ENCODE measurements around the gene EXOC6B. TPM values are rescaled to one million over a fixed set of nuclear protein-coding genes. Genes with fewer than 3 reads are reported as not detected.
A peak's percentile ranks its signal among the peaks of the same experiment; 100 is the strongest.
"Not testable (repeated sequence)": the region's sequence is repeated elsewhere in the genome, so short reads cannot be mapped to it uniquely, and the experiment has no call there.

The EXOC6B gene
- total RNA-seq, 1 donor from 2014 or later, result 45.3 TPM

DNA sequence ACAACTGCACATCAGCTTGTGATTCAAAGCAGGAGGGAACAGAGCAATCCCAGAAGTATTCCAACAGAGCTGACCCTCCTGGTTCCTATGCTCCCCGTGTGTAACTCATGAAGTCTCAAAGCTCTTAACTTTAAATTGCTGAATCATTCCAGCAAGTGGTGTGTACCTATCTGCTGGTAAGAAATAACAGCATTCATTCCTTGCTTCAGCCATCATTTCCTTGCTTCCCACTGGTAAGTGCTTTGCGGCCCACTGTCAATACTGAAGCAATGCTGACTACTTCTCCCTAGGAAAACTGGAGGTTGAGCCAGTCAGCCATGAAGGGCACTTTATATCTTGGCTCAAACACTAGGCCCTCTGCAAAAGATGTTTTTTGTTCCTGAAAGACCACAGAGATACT, 222.4 kb downstream of the EXOC6B start:
- DNase-seq, result no peak

DNA sequence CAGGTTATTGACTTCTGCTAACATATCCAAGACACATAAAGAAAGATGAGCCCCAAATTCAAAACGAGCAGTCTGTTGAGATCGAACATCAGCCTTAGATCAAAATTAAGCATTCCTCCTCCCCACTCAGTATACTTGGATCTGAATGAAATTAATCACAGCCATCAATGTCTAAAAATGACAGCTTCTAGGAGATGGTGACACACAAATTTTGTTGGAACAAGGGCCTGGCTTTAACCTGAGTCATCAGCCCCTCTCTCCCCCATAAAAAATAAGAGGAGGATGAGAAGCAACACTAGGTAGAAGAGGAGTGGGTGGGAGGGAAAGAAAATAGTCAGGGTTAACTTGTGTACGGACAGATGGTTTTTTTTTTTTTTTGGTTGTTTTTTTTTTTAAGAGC, 223.1 kb downstream of the EXOC6B start:
- DNase-seq, result no peak

DNA sequence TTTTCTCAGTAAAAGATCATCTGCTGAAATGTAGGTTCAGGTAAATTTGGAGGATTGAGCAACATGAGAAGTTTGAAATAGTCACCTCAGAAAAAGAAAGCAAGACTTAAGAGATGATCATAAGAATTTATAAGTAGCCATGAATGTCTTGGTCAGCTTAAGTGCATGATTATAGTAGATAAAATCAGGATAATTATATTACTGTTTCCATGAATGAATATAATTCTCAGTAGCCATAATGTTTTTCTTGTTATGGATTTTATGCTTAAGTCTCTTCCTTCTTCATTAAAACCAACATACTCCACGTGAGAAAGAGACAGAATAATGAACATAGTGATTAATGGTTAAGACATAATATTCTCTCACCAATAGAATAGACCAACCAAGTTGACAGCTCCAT, 223.7 kb downstream of the EXOC6B start:
- no peak for DNase-seq

DNA sequence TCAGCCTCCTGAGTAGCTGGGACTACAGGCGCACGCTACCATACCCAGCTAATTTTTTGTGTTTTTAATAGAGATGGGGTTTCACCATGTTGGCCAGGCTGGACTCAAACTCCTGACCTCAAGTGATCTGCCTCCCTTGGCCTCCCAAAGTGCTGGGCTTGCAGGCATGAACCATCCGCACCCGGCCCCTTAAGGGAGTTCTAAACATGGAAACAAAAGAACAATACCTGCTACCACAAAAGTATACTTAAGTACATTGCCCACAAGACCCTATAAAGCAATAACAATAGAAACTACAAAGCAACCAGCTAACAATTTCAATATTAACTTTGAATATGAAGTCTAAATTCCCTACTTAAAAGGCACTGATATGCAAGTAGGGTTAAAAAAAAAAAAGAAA, 242.0 kb downstream of the EXOC6B start:
- DNase-seq, result not testable (repeated sequence)

DNA sequence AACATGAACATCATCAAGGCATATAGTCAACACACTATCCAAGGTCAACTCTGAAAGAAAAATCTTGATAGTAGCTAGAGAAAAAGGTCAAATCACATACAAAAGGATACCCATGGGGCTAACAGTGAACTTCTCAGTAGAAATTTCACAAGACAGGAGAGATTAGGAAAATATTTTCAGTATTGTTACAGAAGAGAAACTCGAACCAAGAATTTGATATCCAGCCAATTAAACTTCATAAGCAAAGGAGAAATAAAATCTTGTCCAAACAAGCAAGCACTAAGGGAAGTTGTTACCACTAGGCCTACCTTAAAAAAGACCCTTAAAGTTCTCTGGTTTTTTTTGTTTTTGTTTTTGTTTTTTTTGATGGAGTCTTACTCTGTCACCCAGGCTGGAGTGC, 242.5 kb downstream of the EXOC6B start:
- DNase-seq, result no peak

DNA sequence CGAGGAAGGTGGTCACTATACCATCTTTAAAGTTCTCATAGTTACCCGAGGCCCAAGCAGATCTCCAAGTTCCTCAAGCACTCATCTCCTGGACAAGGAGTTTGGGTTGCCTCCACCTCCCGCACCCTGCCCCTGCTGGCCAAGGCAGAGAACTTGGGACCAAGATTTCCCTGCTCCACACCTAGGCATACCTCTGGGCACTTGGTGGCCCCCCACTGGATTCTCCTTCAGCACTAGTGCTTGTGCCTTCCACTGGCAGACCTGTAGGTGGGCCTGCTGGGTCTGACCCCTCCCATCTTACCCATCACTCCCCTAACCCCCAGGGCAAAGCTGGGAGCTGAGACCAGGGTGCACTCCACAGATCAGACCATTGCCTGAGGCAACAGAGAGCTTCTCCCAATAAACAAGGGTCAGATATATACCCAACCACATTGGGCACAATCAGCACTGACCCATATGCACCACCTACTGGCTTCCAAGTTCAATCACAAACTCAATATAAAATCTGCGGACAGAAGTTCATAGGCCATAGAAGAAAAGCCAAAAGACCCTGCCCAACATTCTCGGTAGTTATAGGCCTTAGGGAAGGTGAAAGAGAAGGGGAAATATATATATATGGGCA, 244.2 kb downstream of the EXOC6B start:
- no peak for DNase-seq

DNA sequence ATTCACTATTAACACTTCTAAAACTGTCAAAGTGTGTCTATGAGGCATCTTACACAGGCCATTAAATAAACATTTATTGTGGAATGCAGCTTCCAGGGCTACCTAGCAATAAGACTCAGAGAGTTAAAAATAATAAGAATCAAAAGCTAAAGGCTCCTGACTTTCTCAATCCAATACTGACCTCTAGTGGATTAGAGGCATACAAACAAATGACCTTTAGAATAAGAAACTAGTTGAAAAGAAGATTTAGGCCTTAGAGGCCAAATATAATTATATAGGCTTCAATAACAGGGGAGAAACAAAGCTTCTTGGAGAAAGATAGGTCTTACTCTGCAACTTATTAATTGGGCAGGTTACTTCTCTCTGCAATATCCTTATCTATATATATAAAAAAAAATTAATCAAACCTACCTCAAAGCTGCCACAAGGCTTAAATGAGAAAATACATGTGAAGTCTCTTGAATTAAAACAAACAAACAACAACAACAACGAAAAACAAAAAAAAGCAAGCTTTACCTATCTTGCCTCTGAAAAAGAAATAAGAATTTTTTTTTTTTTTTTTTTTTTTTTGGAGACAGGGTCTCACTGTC, 246.1 kb downstream of the EXOC6B start:
- peak; percentile 47 for DNase-seq

DNA sequence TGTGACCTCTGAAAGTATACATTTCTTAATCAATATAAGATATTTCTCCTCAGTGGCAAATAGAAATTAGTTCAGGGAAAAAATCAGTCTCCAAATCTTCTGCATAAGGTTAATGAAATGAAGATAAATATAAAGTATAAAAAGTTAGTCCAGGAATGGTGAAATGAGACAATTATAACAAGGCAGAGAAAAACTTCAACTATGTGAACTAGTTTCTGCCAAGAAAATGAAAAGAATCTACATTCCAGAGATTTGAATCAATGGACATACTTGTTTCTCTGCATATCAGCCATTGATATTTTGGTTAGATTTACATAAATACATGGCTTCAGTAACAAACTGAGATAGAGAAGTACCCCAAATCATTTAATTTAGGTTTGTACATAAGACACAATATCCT, 249.0 kb downstream of the EXOC6B start:
- peak; percentile 18 for DNase-seq

DNA sequence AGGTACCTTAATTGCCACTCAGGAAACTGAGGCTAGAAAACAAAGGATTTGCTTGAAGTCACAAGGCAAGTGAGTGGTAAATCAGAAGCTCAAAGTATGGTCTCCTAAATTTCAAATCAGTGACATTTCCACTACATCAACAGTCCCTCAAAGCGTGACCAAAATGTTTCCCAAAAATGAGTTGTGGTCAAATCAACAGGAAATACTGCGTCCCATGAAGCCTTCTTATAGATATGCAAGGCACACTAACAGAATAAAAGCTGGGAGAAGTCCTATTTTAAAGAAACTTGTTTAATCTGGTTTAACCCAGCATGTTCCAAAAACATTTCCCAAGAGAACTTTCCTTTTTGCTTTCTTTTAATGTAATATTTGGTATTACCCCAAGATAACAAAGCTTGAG, 249.4 kb downstream of the EXOC6B start:
- DNase-seq, result no peak

DNA sequence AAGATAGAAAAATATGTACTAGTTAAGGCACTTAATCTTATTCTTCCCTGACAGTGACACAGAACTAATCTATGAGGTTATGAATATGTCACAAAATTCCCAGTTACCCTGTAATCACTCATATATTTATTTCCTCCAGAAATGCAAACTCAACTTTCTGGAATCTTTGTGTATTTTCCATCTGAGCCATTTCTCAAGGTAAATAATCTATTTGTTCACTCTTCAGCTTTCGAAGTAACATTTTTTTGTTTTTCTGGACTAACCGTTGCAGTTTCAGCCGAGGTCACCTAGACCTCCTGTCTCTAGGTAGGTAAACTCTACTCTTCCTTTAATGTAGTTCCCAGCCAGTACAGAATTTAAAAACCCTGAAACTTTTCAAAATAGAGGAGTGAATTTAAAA, 250.9 kb downstream of the EXOC6B start:
- DNase-seq, result no peak

DNA sequence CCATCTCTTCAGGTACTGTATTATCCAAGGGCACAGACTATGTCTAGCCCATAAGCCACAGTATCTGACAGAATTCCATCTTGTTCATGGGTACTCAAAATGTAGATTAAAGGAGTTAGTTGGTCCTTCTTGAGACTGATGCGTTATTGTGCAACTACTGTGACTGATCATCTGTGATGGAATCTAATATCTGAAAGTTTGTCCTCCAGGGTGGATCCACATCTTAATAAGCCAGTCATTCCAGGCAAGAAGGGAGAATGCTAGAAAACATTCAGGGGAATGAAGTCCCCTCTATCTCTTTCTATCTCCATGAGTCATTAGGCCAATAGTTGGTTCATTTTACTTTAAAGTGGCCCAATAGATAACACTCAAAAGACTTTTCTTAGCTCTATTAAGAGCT, 252.6 kb downstream of the EXOC6B start:
- DNase-seq, result no peak

DNA sequence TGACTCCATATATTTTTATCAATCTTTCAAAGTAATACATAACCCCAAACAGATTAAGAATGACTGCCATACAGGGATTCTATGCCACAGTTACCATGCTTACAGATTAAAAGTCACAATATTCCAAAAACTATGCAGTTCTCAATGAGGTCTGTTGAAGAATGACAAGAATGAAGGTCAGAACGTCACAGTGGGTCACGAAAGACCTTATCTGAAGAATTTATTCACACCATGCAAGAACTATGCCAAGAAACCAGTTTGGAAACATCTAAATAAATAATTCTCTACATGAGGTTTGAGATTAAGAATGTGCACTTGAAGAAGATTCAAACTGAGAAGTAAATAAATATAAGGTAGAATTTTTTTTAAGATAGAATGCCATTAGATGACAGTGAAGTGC, 253.3 kb downstream of the EXOC6B start:
- DNase-seq, result no peak

DNA sequence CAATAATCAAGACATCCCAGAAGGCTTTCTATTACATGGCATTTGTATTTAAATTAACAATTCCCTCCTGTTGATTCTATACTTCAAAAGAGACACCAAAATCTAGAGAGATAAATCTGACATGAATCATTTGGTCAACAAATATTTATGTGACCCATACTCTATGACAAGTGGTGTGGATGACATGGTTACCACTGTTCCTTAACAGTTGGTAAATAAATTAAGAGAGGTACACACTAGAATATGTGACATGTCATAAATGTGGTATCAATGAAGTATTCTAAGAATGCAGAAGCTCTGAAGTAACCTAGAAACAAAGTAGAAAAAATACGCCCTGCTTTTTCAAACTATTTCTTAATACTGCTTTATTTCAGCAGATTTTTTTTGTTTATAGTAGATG, 255.4 kb downstream of the EXOC6B start:
- DNase-seq, result no peak

DNA sequence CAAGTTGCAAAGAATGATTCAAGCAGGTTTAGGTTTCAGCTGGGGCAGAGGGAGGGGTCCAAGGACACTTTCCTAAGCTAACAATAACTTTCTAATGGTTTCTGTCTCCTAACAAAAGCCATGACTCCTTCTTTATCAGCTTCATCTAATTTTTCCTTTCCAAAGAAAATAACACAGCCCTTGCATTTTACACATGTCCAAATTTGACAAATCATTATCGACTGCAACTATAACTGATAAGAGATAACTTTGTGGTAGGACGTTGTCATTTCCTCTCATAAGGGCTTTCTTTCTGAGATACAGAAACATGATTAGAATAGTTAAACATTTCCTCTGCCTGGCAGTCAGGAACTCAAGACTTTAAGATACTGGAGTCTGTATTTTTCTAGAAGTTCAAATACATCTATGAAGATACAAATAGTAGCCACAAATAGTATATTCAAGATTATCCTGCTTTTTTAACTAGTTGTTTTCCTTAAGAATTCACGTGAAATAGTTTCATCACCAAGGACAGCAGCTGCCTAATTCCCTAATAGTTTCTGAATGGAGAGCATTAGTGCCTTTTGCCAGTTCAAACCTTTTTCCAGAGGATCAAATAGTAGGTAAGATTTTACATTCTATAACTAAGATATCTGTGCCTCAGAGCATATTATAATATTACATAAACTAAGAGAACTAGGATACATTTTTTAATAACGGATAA, 263.2 kb downstream of the EXOC6B start:
- no peak for DNase-seq

DNA sequence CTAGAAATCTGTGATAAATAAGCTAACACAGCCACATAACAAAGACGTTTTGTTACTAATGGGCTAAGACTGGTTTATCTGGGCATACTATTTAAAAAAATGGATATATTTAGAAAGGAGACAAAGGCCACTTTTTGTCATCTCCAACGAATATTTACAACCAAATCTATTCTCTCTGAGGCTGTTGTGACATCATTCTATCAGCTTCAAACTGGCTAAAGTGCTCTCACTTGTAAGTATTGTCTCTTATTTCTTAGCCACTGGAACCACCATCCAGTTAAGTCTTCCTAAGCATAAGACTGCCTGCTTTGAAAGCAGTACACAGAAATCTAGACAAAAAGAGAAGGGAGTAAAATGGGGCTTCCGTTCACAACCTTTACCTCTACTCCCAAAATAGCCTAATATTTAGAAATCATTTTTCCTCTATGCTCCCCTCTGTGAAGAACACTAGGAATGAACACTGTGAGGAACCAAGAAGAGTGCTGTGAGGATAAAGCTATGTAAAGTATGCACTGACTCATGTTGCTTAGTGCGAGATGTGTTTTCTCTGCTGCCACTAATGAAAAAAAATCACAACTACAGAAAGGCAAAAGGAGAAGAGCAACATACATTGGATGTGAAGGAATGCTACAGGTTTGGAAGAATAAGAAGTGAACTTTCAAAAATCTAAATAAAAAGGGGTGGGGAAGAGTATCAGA, 264.1 kb downstream of the EXOC6B start:
- DNase-seq, result peak; percentile 2

DNA sequence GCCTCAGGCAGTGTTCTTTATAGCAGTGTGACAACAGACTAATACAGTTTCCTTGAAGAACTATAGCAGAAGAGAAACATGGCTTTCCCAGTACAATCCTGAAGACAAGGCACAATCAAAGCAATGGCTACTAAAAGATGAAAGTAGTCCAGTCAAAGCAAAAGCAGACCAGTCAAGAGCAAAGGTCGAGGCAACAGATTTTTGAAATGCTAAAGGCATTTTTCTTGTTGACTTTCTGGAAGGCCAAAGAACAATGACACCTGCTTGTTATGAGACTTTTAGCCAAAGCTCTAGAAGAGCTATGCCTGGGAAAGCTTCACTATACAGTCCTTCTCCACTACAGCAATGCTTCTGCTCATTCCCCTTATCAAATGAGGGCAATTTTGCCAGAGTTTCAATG, 269.9 kb downstream of the EXOC6B start:
- no peak for DNase-seq

DNA sequence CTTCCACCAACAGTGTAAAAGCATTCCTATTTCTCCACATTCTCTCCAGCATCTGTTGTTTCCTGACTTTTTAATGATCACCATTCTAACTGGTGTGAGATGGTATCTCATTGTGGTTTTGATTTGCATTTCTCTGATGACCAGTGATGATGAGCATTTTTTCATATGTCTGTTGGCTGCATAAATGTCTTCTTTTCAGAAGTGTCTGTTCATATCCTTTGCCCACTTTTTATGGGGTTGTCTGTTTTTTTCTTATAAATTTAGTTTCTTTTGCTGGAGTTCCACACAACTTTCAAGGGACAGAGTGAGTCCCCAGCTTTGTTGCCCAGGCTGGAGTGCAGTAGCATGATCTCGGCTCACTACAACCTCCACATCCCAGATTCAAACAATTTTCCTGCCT, 270.5 kb downstream of the EXOC6B start:
- not testable (repeated sequence) for DNase-seq

DNA sequence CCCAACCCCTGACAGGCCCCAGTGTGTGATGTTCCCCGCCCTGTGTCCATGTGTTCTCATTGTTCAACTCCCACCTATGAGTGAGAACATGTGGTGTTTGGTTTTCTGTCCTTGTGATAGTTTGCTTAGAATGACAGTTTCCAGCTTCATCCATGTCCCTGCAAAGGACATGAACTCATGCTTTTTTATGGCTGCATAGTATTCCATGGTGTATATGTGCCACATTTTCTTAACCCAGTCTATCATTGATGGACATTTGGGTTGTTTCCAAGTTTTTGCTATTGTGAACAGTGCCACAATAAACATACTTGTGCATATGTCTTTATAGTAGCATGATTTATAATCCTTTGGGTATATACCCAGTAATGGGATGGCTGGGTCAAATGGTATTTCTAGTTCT, 270.9 kb downstream of the EXOC6B start:
- DNase-seq, result not testable (repeated sequence)

DNA sequence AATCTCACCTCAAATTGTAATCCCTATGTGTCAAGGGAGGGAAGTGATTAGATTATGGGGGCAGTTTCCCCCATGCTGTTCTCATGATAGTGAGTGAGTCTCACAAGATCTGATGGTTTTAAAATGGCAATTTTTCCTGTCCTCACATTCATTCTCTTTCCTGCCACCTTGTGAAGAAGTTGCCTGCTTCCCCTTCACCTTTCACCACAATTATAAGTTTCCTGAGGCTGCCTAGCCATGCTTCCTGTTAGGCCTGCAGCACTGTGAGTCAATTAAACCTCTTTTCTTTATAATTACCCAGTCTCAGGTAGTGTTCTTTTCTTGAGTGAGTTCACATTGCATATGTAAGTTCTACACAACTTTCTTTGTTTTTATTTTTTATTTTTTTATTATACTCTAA, 271.5 kb downstream of the EXOC6B start:
- no peak for DNase-seq

DNA sequence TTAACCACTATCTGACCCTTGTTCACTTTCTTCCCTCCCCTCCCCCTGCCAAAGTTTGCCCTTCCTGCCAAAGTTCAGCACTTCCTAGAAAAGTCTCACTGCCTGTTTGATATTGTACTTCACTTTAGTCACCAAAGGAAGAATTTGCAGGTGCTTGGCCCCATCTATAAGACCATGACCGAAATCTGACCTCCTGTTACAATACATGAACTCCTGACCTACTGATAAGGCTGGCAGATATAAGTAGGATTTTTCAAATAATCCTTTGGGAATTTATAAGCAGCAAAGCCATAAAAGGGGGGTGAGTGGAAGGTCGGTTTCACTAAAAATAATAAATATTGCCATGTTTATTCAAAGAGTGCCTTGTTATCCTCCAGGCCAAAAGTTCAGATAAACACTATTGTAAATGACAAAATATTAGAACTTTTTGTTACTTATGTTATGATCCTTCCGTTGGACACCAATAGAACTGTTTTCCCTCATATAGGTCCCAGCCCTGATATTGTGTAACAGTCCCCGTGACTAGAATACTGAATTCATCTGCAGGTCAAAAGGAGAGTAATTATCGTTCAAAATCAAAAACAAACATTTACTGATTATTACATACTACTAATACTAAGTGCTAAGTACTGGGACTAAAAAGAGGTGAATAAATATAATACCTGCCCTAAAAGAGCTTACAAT, 277.6 kb downstream of the EXOC6B start:
- no peak for DNase-seq

DNA sequence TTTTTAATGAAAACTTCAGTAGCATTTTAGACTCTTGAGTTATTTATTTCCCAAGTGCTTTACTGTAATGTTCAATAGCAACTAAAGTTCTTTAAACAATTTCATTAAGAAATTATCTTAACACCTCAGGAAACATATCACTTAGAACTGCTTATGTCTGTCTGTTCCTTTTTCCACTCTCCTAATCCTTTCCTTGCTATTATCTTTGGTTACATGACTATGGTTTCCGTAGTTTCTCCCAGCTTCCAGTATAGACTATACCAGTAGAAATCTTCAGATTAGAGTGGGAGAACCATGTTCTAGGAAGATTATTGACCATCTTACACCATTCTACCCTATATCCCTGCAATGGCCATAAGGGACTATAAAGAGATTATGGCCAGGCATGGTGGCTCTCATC, 280.0 kb downstream of the EXOC6B start:
- DNase-seq, result no peak

DNA sequence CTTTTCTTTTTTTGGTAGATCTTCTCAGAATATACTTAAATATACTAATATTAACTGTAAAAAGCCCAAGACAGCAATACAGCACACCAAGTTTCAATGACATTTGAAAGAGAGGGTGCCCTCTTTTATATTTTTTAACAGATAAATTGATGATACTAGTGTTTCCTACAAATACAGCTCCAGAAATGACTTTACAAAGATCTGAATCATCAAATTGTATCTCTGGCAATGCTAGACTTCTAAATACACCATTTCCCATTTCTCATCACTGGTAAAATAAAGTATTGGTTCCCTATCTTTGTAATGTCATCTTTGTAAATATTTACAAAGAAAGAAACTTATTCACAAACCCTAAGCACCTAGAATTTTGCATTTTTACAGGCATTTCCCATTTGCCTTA, 281.3 kb downstream of the EXOC6B start:
- DNase-seq, result no peak

Measured in skin of body (tissue), 2 donors.